ENCODE measurements around the gene VMP1.
A peak's percentile ranks its signal among the peaks of the same experiment; 100 is the strongest.

Gene VMP1

GRCh38 chr17:59711936-59712335, 4.5 kb downstream of the VMP1 start:
- no peak for DNase-seq (ENCODE audit: low spot score)

DNA sequence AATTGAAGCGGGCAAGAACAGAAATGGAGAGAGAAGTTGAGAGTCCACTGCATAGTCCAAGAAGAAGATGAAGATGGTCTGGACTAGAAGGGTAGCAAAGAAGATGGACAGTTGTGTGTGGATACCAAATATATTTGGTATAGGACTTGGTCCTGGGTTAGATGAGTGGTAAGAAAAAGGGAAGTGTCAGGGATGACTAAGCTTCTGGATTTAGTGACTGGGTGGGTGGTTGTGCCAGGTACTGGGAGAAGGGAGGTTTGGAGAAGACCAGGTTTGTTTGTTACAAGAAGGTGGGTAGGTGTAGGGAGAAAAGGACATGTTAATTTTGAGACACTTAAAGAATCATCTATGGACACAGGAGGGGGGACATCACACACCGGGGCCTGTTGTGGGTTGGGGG, 5.4 kb downstream of the VMP1 start:
- DNase-seq (ENCODE audit: low spot score): no peak

DNA sequence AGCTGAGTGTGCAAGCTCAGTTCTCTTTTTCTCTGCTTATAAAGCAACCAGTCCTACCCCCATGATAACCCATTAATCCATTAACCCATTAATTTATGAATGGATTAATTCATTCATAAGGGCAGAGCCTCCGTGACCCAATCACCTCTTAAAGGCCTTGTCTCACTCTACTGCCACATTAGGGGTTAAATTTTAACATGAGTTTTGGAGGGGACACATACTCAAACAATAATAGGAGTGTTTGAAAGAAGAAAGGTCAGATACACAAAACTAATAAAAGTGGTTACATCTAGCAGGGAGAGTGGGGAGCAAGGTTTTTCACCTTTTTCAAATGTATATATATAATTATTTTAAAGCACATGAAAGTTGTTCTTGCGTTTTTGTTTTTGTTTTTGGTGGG, 6.8 kb downstream of the VMP1 start:
- no peak for DNase-seq (ENCODE audit: low spot score)

GRCh38 chr17:59716427-59716826, 9.0 kb downstream of the VMP1 start:
- no peak for DNase-seq (ENCODE audit: low spot score)

GRCh38 chr17:59719526-59719925, 12.1 kb downstream of the VMP1 start:
- no peak for DNase-seq (ENCODE audit: low spot score)

- DNase-seq (ENCODE audit: low spot score): no peak
These were observed 15.2 kb downstream of the VMP1 start for GRCh38 chr17:59722623-59723022.

GRCh38 chr17:59723041-59723440, 15.6 kb downstream of the VMP1 start:
- no peak for DNase-seq (ENCODE audit: low spot score)

DNA sequence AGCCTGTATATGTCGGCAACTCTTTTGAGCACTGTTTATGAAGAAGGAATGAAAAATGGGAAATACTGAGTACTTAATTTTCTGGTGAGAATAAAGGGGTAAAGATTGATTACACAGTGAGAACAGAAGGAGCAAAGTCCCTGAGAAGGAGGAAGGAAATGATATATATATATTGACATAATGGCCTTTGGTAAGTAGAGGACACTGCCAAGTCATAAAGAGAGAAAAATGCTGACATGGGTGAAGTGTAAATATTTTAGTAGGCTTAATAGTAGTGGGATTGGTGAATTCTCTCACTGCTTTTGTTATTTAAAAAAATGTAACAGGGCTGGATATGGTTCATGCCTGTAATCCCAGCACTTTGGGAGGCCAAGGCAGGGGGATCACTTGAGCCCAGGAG, 16.2 kb downstream of the VMP1 start:
- no peak for DNase-seq (ENCODE audit: low spot score)

- DNase-seq (ENCODE audit: low spot score): no peak
These were observed 18.2 kb downstream of the VMP1 start for GRCh38 chr17:59725691-59726090.

DNA sequence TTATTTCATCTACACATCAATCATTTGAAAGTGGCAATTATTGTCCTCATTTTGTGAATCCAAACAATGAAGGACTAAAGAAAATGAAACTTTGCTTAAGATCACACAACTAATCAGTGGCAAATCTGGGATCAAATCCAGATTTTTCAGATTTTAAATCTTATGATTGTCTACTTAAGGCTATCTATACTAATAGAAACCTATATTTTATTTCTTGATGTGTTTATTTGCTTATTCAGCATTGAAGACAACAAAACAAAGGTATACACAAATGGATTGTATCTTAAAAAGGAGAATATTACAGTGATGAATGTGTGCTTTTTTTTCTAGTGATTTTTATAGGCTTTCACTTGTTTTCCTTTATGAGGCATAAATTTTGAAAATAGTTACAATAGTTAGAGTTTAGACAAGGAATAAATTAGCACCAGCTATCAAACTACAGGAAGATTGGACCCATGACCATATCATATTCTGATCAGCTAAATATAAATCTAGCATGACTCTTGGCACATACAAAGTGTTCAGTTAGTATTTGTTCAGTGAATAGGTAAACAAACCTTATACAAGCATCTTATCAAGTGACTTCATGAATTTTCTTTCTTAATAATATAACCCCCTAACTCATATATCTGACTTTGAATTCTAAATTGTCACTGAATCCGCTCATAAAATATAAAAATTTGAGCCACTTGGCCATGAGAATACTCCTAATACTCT, 20.5 kb downstream of the VMP1 start:
- DNase-seq (ENCODE audit: low spot score): no peak

DNA sequence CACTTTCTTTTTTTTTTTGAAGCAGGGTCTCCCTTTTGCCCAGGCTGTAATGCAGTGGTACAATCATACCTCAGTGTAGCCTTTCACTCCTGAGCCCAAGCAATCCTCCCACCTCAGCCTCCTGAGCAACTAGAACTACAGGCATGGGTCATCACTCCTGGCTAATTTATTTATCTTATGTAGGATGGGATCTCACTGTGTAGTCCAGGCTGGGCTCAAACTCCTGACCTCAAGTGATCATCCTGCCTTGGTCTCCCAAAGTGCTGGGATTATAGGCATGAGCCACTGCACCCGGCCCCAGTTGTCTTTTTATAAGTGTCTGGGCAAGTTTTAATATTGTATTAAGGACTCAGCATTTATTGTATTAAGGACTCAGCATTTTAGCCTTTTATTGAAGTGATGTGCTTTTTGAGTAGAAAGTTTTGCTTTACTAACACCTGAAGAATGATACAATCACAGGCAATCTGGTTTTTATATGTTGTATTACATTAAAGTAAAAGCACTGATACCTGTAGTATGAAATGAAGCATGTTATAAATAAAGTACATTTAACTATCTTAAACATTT, 22.9 kb downstream of the VMP1 start:
- no peak for DNase-seq (ENCODE audit: low spot score)

DNA sequence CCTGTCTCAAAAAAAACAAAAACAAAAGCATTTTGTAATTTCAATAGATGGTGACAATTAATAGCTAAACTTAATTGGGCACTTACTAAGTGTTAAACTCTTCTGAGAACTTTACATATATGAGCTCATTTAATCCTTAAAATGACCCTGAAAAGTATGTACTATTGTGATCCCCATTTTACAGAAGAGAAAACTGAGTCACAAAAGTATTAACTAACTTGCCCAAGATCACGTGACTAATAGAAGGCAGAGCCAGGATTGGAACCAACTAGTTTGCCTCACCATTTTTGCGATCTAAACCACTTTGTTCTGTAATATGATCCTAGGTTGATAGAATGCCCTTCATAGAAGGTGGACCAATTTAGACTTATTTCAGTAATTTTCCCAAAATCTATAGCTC, 26.2 kb downstream of the VMP1 start:
- no peak for DNase-seq (ENCODE audit: low spot score)

DNA sequence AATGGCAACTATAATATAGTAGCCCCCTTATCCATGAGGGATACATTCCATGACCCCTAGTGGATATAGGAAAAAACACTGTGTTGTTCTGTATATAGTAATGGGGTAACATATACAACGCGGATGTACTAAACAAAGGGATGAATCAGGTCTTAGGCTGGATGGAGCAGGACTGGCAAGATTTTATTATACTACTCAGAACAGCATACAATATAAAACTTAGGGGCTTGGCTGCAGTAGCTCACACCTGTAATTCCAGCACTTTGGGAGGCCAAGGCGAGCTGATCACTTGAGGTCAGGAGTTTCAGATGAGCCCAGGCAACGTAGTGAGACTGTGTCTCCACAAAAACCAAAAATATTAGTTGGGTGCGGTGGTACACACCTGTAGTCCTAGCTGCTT, 26.8 kb downstream of the VMP1 start:
- DNase-seq (ENCODE audit: low spot score): no peak

GRCh38 chr17:59737324-59737723, 29.9 kb downstream of the VMP1 start:
- no peak for DNase-seq (ENCODE audit: low spot score)

GRCh38 chr17:59743842-59744241, 36.4 kb downstream of the VMP1 start:
- no peak for DNase-seq (ENCODE audit: low spot score)

DNA sequence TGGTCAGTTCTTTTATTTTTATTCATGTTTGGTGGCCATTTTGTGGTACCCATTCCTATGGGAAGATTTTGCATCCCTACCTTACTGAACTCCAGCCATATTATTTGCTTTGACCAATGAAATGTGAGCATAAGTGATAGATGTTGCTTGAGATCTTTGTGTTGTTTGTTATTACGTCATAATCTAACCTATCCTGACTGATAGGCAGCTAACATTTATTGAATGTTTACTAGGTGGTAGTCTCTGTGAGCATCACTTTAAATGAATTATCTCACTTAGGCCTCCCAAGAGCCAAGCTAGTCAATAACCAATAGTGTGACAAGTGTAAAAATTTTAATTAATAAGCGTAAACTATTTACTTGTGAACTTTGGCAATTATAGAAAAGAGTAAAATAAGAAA, 37.6 kb downstream of the VMP1 start:
- no peak for DNase-seq (ENCODE audit: low spot score)

DNA sequence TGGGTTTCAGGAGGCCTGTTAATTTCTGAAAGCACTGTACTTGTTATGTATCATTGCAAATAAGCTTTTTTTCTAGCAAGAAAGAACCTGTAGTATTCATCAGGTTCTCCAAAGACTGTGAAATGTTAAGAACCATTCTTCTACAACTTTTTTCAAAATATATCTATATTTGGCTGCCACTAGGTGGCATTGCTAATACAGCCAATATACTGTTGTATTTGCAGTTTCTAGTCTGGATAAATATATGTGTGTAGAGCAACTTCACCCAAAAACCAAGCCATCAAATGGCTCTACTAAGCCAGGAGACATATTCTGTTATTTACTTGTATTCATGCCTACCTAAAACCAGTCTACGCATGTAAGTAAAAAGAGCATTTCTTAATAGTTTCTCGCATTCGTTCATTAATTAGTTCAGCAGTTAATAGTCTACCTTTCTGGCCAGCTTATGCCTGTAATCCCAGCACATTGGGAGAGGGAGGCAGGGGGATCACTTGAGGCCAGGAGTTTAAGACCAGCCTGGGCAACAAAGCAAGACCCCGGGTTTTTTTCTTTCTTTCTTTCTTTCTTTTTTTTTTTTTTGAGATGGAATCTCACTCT, 39.5 kb downstream of the VMP1 start:
- DNase-seq (ENCODE audit: low spot score): peak; percentile 58

- DNase-seq (ENCODE audit: low spot score): no peak
These were observed 41.1 kb downstream of the VMP1 start for GRCh38 chr17:59748591-59748990.

- peak; percentile 87 for DNase-seq (ENCODE audit: low spot score)
These were observed 44.5 kb downstream of the VMP1 start for GRCh38 chr17:59751955-59752413.

DNA sequence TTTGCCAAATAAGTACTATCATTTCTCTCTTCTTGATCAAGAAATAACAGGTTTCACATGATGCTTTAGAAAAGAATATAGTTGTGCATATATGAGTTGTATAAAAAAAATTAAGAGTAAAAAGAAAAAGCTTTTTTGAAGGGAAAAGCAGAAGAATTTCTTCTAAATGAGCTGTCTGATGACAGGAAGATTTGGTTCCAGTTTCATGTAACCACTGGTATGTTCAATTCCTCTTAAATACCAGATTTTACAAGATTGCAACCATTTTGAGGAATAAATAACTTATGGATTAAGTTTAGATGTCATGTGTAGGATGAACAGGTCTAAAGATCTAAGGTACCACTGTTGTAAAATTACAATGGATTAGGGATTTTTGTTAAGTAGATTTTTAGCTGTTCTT, 45.0 kb downstream of the VMP1 start:
- no peak for DNase-seq (ENCODE audit: low spot score)

GRCh38 chr17:59752922-59753321, 45.5 kb downstream of the VMP1 start:
- DNase-seq (ENCODE audit: low spot score): no peak

GRCh38 chr17:59753522-59754467, 46.3 kb downstream of the VMP1 start:
- DNase-seq (ENCODE audit: low spot score): peak; percentile 90

GRCh38 chr17:59754552-59754951, 47.1 kb downstream of the VMP1 start:
- DNase-seq (ENCODE audit: low spot score): peak; percentile 78
